ENCODE measurements around the gene FMNL1.
"Not testable (repeated sequence)": the region's sequence is repeated elsewhere in the genome, so short reads cannot be mapped to it uniquely, and the experiment has no call there.

Gene FMNL1

GRCh38 chr17:45236282-45236606 lies 14.6 kb downstream of the FMNL1 start:
- no peak for DNase-seq

- DNase-seq: no peak
These were observed 16.0 kb downstream of the FMNL1 start for GRCh38 chr17:45237686-45238085.

- DNase-seq: no peak
These were observed 16.6 kb downstream of the FMNL1 start for GRCh38 chr17:45238155-45238774.

- DNase-seq: no peak
These were observed 19.2 kb downstream of the FMNL1 start for GRCh38 chr17:45240905-45241327.

GRCh38 chr17:45241328-45242028 lies 19.8 kb downstream of the FMNL1 start:
- DNase-seq: peak; percentile 49 to 68

GRCh38 chr17:45242029-45242414 lies 20.3 kb downstream of the FMNL1 start:
- no peak for DNase-seq

- DNase-seq: no peak
These were observed 22.1 kb downstream of the FMNL1 start for GRCh38 chr17:45243750-45244149.

GRCh38 chr17:45244725-45245656 lies 23.3 kb downstream of the FMNL1 start:
- DNase-seq: no peak

- DNase-seq: no peak
These were observed 24.7 kb downstream of the FMNL1 start for GRCh38 chr17:45246338-45246737.

- DNase-seq: no peak
These were observed 25.3 kb downstream of the FMNL1 start for GRCh38 chr17:45246861-45247428.

GRCh38 chr17:45247429-45248131 lies 25.9 kb downstream of the FMNL1 start:
- DNase-seq: peak; percentile 86 to 94

GRCh38 chr17:45248132-45248957 lies 26.7 kb downstream of the FMNL1 start:
- DNase-seq: no peak

GRCh38 chr17:45251931-45252330 lies 30.2 kb downstream of the FMNL1 start:
- no peak for DNase-seq

GRCh38 chr17:45253237-45253636 lies 31.6 kb downstream of the FMNL1 start:
- not testable (repeated sequence) for DNase-seq

GRCh38 chr17:45253879-45254278 lies 32.2 kb downstream of the FMNL1 start:
- DNase-seq: no peak

- DNase-seq: no peak
These were observed 33.7 kb downstream of the FMNL1 start for GRCh38 chr17:45255358-45255757.

GRCh38 chr17:45256114-45256966 lies 34.7 kb downstream of the FMNL1 start:
- no peak for DNase-seq

GRCh38 chr17:45257115-45257514 lies 35.4 kb downstream of the FMNL1 start:
- no peak for DNase-seq

GRCh38 chr17:45258981-45259380 lies 37.3 kb downstream of the FMNL1 start:
- no peak for DNase-seq

- no peak for DNase-seq
These were observed 38.6 kb downstream of the FMNL1 start for GRCh38 chr17:45260204-45260783.

Measured in NCI-H1930 (cell line).